ENCODE results near the gene NTN4.
"Not testable (repeated sequence)": the region's sequence is repeated elsewhere in the genome, so short reads cannot be mapped to it uniquely, and the experiment has no call there.

The NTN4 gene

GRCh38 chr12:95796225-95796981 is 5.8 kb upstream of the NTN4 start:
- DNase-seq (ENCODE audit: low read depth), result no peak

- no peak for DNase-seq (ENCODE audit: low read depth)
Observed at GRCh38 chr12:95790917-95791849, 619 bp upstream of the NTN4 start.

GRCh38 chr12:95789126-95790032 is 1.2 kb downstream of the NTN4 start:
- DNase-seq (ENCODE audit: low read depth), result no peak

- no peak for DNase-seq (ENCODE audit: low read depth)
Observed at GRCh38 chr12:95788637-95789036, 1.9 kb downstream of the NTN4 start.

- no peak for DNase-seq (ENCODE audit: low read depth)
Observed at GRCh38 chr12:95787274-95787818, 3.2 kb downstream of the NTN4 start.

GRCh38 chr12:95784915-95785314 is 5.6 kb downstream of the NTN4 start:
- no peak for DNase-seq (ENCODE audit: low read depth)

GRCh38 chr12:95784286-95784685 is 6.3 kb downstream of the NTN4 start:
- no peak for DNase-seq (ENCODE audit: low read depth)

GRCh38 chr12:95775466-95775865 is 15.1 kb downstream of the NTN4 start:
- not testable (repeated sequence) for DNase-seq (ENCODE audit: low read depth)

- no peak for DNase-seq (ENCODE audit: low read depth)
Observed at GRCh38 chr12:95774311-95775045, 16.1 kb downstream of the NTN4 start.

GRCh38 chr12:95773320-95773719 is 17.2 kb downstream of the NTN4 start:
- no peak for DNase-seq (ENCODE audit: low read depth)

GRCh38 chr12:95767703-95768102 is 22.9 kb downstream of the NTN4 start:
- DNase-seq (ENCODE audit: low read depth), result no peak

GRCh38 chr12:95766356-95767019 is 24.1 kb downstream of the NTN4 start:
- no peak for DNase-seq (ENCODE audit: low read depth)

GRCh38 chr12:95764848-95765247 is 25.7 kb downstream of the NTN4 start:
- no peak for DNase-seq (ENCODE audit: low read depth)

GRCh38 chr12:95763809-95764253 is 26.7 kb downstream of the NTN4 start:
- no peak for DNase-seq (ENCODE audit: low read depth)

GRCh38 chr12:95762123-95762785 is 28.3 kb downstream of the NTN4 start:
- no peak for DNase-seq (ENCODE audit: low read depth)

GRCh38 chr12:95760371-95760770 is 30.2 kb downstream of the NTN4 start:
- no peak for DNase-seq (ENCODE audit: low read depth)

GRCh38 chr12:95759718-95760117 is 30.8 kb downstream of the NTN4 start:
- DNase-seq (ENCODE audit: low read depth), result no peak

GRCh38 chr12:95759039-95759438 is 31.5 kb downstream of the NTN4 start:
- no peak for DNase-seq (ENCODE audit: low read depth)

- no peak for DNase-seq (ENCODE audit: low read depth)
Observed at GRCh38 chr12:95756362-95756761, 34.2 kb downstream of the NTN4 start.
